HepG2 (cell line): ENCODE measurements around the gene MPP7. TPM values are rescaled to one million over a fixed set of nuclear protein-coding genes. Genes with fewer than 3 reads are reported as not detected.
A peak's percentile ranks its signal among the peaks of the same experiment; 100 is the strongest.

ENCODE experiments used
- HNF4G ChIP-seq, 2 experiments: sonication (generic) in 1 of 2; formaldehyde crosslinking in 1 of 2; IDR thresholded peaks; 2 replicates each; pipeline versions ENCODE4 v1.4.0 to v1.6.1; 2011 to 2020; ENCODE audit warnings: borderline replicate concordance in 2 of 2, low read depth in 2 of 2, mild to moderate bottlenecking in 2 of 2, low read length in 1 of 2, missing genetic modification reagents in 1 of 2, moderate library complexity in 1 of 2
- LCORL ChIP-seq, 2 experiments: fragments of 450-650 bp in 1 of 2; sonication (generic) in 1 of 2; formaldehyde crosslinking in 1 of 2; IDR thresholded peaks; 2 replicates each; pipeline versions ENCODE4 v1.5.0 to v1.6.1; 2017 to 2020; ENCODE audit warnings: antibody characterized with exemption in 1 of 2, missing genetic modification reagents in 1 of 2
- NR2F6 ChIP-seq, 2 experiments: IDR thresholded peaks; 2 replicates each; pipeline ENCODE4 v1.6.1; 2016; ENCODE audit warnings: antibody characterized with exemption in 1 of 2, mild to moderate bottlenecking in 1 of 2
- PITX1 ChIP-seq: sonication (generic); formaldehyde crosslinking; IDR thresholded peaks from 2 replicates; pipeline ENCODE4 v1.5.1; 2020; ENCODE audit warnings: mild to moderate bottlenecking, missing genetic modification reagents
- POGZ ChIP-seq: sonication (generic); formaldehyde crosslinking; IDR thresholded peaks from 2 replicates; pipeline ENCODE4 v1.4.0; 2020; ENCODE audit warnings: mild to moderate bottlenecking, missing genetic modification reagents
- RXRB ChIP-seq: IDR thresholded peaks from 2 replicates; pipeline ENCODE4 v1.6.1; 2016; ENCODE audit warnings: borderline replicate concordance, missing genetic modification reagents, missing compliant biosample characterization
- SOX13 ChIP-seq, 3 experiments: fragments of 450-650 bp in 1 of 3; sonication (generic) in 1 of 3; formaldehyde crosslinking in 1 of 3; IDR thresholded peaks in 2 of 3; conservative IDR thresholded peaks in 1 of 3; 2 replicates each; pipeline versions ENCODE4 v1.5.0 to v1.6.1; 2016 to 2020; ENCODE audit warnings: antibody characterized with exemption in 1 of 3, mild to moderate bottlenecking in 1 of 3, missing compliant biosample characterization in 1 of 3, missing genetic modification reagents in 1 of 3, moderate library complexity in 1 of 3
- SP5 ChIP-seq: IDR thresholded peaks from 2 replicates; pipeline ENCODE4 v1.6.1; 2016; ENCODE audit warnings: low read depth, borderline replicate concordance
- ZNF205 ChIP-seq: IDR thresholded peaks from 2 replicates; pipeline ENCODE4 v1.6.1; 2018; ENCODE audit warnings: missing biosample characterization, missing genetic modification reagents
- polyA plus RNA-seq, 8 experiments: library from polyadenylated mRNA; depleted of rRNA in 3 of 8; stranded (reverse) in 7 of 8; unstranded in 1 of 8; fragments of >200 nt; fragmentation: Illumina TruSeq in 4 of 8; extraction: Trizol in 4 of 8; gene quantifications; 2 replicates each; pipeline versions ENCODE4 v1.2.1 to v1.2.3, GENCODE V29; 2011 to 2016; ENCODE audit warnings: low read depth in 4 of 8, missing spikeins in 1 of 8, mixed read lengths in 1 of 8; ENCODE audit not compliant: insufficient read depth in 1 of 8
- total RNA-seq, 5 experiments: library from RNA; depleted of rRNA; stranded (reverse); fragments of >200 nt; fragmentation: Illumina TruSeq; extraction: Trizol; gene quantifications; 2 replicates each; pipeline ENCODE4 v1.2.3, GENCODE V29; 2016; ENCODE audit warnings: low read depth in 1 of 5
- TF ChIP-seq, protein P1 (sequence below): IDR thresholded peaks from 2 replicates; pipeline ENCODE4 v1.6.1; 2016; ENCODE audit warnings: missing genetic modification reagents, missing compliant biosample characterization
- TF ChIP-seq, protein P2 (sequence below): IDR thresholded peaks from 2 replicates; pipeline ENCODE4 v1.6.1; 2016

Gene MPP7
- total and polyA plus RNA-seq, 2 of the 13 experiments (the other 11 are each of a cell fraction or from before 2014, with no cell fraction given) = 6.8 to 16.4 TPM

DNA sequence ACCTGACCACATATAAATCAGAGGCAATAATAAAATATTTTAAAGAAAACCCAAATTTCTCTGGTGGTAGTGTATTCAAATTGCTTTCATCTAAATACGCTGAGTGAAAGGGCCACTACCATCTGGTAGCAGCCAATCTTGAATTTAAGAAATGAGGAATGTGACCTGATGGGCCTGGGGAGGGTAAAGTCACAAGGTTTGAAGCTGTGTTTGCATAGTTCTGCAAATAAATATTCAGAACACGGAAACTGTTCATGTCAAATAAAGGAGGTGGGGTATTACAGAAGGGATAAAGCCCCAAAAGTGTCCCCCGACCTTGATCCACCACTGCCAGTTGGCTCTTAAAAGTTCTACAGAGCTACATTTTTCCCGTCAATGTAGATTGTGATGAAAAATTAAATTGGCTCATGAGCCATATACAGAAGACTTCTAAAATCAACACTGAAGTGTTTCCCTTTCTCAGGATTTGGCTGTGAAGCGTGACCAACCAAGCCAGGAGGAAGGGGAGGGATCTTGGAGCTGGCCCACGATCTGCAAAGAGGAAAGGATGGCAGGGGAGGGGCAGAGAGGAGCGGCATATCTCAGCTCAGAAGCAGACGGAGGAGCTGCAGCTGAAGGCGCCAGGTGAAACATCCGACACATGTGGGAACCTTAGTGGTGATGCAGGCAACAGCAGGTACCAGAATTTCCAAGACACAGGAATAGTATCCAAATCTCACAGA lies 39.6 kb downstream of the MPP7 start (continued):
- TF ChIP-seq POGZ (0 out of 2 replicates have a peak, but pooled peaks have one; percentile 22), NR2F6 (IDR thresholded peaks at IDR 0.05) (0 out of 2 replicates have a peak, but pooled peaks have one; percentile 19), NR2F6 (CRISPR knock-in tag; IDR thresholded peaks at IDR 0.05) (0 out of 2 replicates have a peak, but pooled peaks have one; percentile 12), LCORL (IDR thresholded peaks at IDR 0.05) (no peak), LCORL (CRISPR knock-in tag; IDR thresholded peaks at IDR 0.05) (peak; percentile 46; the same call in 1 of the 2 replicates), SP5 (CRISPR knock-in tag) (peak; percentile 19; the same call in 1 of the 2 replicates), PITX1 (CRISPR knock-in tag) (0 out of 2 replicates have a peak, but pooled peaks have one; percentile 25), SOX13 (IDR thresholded peaks at IDR 0.05) (no peak), SOX13 (CRISPR knock-in tag; conservative IDR thresholded peaks at IDR 0.05 in 1 of 2, IDR thresholded peaks at IDR 0.05 in 1 of 2) (peak in 1 of 2 experiments; percentile 5; a peak in 1 of 4 replicates), RXRB (0 out of 2 replicates have a peak, but pooled peaks have one; percentile 19), ZNF205 (CRISPR knock-in tag) (no peak), HNF4G (IDR thresholded peaks at IDR 0.05; ENCODE audit: borderline replicate concordance, low read depth, low read length) (no peak), HNF4G (CRISPR knock-in tag; IDR thresholded peaks at IDR 0.05; ENCODE audit: borderline replicate concordance, low read depth) (no peak)
- TF ChIP-seq, protein P1, sequence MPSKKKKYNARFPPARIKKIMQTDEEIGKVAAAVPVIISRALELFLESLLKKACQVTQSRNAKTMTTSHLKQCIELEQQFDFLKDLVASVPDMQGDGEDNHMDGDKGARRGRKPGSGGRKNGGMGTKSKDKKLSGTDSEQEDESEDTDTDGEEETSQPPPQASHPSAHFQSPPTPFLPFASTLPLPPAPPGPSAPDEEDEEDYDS = no peak
- TF ChIP-seq, protein P2, sequence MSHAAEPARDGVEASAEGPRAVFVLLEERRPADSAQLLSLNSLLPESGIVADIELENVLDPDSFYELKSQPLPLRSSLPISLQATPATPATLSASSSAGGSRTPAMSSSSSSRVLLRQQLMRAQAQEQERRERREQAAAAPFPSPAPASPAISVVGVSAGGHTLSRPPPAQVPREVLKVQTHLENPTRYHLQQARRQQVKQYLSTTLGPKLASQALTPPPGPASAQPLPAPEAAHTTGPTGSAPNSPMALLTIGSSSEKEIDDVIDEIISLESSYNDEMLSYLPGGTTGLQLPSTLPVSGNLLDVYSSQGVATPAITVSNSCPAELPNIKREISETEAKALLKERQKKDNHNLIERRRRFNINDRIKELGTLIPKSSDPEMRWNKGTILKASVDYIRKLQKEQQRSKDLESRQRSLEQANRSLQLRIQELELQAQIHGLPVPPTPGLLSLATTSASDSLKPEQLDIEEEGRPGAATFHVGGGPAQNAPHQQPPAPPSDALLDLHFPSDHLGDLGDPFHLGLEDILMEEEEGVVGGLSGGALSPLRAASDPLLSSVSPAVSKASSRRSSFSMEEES (CRISPR knock-in tag) = peak; percentile 75; the same call in 1 of the 2 replicates
